ENCODE data around the gene SLC12A1.

- TF ChIP-seq POLR2AphosphoS5 (IDR thresholded peaks at IDR 0.05; ENCODE audit: low read depth, low read length), result no peak
- TF ChIP-seq SIN3A (IDR thresholded peaks at IDR 0.05; ENCODE audit: borderline replicate concordance, insufficient read depth, low read length), result no peak
- TF ChIP-seq TAF1 (IDR thresholded peaks at IDR 0.05; ENCODE audit: borderline replicate concordance, insufficient read depth, low read length), result no peak
- no peak for TF ChIP-seq REST (IDR thresholded peaks at IDR 0.05; ENCODE audit: insufficient read depth in 1 of 2, low read depth in 2 of 2, low read length in 2 of 2)
Observed at GRCh38 chr15:48273049-48273448, 66.9 kb downstream of the SLC12A1 start.

Data from PFSK-1 (cell line).